ENCODE measurements around the gene GPAM. TPM values are rescaled to one million over a fixed set of nuclear protein-coding genes. Genes with fewer than 3 reads are reported as not detected.

Gene GPAM
- polyA plus RNA-seq, 1 of the 3 experiments (the other 2 are of a cell fraction), result 2.1 TPM

GRCh38 chr10:112218960-112219359, 35.4 kb upstream of the GPAM start:
- DNase-seq, result no peak
- POLR2A ChIA-PET, result no interaction called here
- WGBS (ENCODE audit: low lambda C conversion rate), result 15% methylated on average over 2 of the region's 2 CpGs
- no peaks in the 10 kb centered on the region for H3K27me3 ChIP-seq (ENCODE audit: insufficient read depth)
- H3K27ac ChIP-seq (ENCODE audit: low read depth in 2 of 2, low read length in 1 of 2), result no peak overlapping the region
- H3F3A ChIP-seq (replicated peaks; ENCODE audit: insufficient read depth), result no peaks in the 10 kb centered on the region
- H3K4me2 ChIP-seq, result no peak overlapping the region
- no peak overlapping the region for H2AFZ ChIP-seq (ENCODE audit: low read depth)
- no peaks in the 10 kb centered on the region for H3K36me3 ChIP-seq (replicated peaks in 1 of 2; ENCODE audit: control insufficient read depth in 1 of 2, insufficient read depth in 2 of 2, low read length in 1 of 2)
- no peak overlapping the region for H3K4me3 ChIP-seq (ENCODE audit: low read depth in 2 of 2, low read length in 1 of 2)
- no peaks in the 10 kb centered on the region for H3K9me3 ChIP-seq
- H3K79me2 ChIP-seq (ENCODE audit: insufficient read depth), result no peaks in the 10 kb centered on the region
- peaks cover 0 to 20% of the 10 kb centered on the region in 2 experiments; a peak in 2 of 4 replicates for H3K4me1 ChIP-seq (ENCODE audit: control insufficient read depth in 1 of 2, insufficient read depth in 2 of 2, low read depth in 1 of 2, low read length in 1 of 2)
- H4K20me1 ChIP-seq (ENCODE audit: insufficient read depth), result no peaks in the 10 kb centered on the region
- H3K9me2 ChIP-seq, result no peaks in the 10 kb centered on the region
- CTCF ChIA-PET, result no interaction called here
- no peak overlapping the region for H3K9ac ChIP-seq
- TF ChIP-seq RAD21 (IDR thresholded peaks at IDR 0.05; ENCODE audit: low read length), result no peak
- TF ChIP-seq MXI1 (IDR thresholded peaks at IDR 0.05; ENCODE audit: low read depth, low read length), result no peak
- no peak for TF ChIP-seq MEF2A (IDR thresholded peaks at IDR 0.05; ENCODE audit: borderline replicate concordance, low read depth)
- no peak for TF ChIP-seq EZH2phosphoT487 (IDR thresholded peaks at IDR 0.05; ENCODE audit: borderline replicate concordance, low read depth)
- no peak for TF ChIP-seq FOXJ3 (CRISPR knock-in tag; IDR thresholded peaks at IDR 0.05)
- TF ChIP-seq SIN3A (IDR thresholded peaks at IDR 0.05; ENCODE audit: borderline replicate concordance, low read depth, low read length), result no peak
- no peak for TF ChIP-seq RCOR1 (IDR thresholded peaks at IDR 0.05; ENCODE audit: low read length)
- TF ChIP-seq JUND (IDR thresholded peaks at IDR 0.05), result no peak
- no peak for TF ChIP-seq USF1 (IDR thresholded peaks at IDR 0.05; ENCODE audit: borderline replicate concordance, low read depth)
- no peak for TF ChIP-seq RXRA (IDR thresholded peaks at IDR 0.05; ENCODE audit: borderline replicate concordance, low read depth)
- no peak for TF ChIP-seq FOXM1 (IDR thresholded peaks at IDR 0.05; ENCODE audit: low read depth)
- no peak for TF ChIP-seq NFIC (IDR thresholded peaks at IDR 0.05; ENCODE audit: borderline replicate concordance)
- no peak for TF ChIP-seq YY1 (IDR thresholded peaks at IDR 0.05; ENCODE audit: low read depth)
- TF ChIP-seq IRF3 (IDR thresholded peaks at IDR 0.05; ENCODE audit: low read depth, low read length), result no peak
- TF ChIP-seq REST (IDR thresholded peaks at IDR 0.05; ENCODE audit: low read depth, low read length), result no peak
- TF ChIP-seq TAF1 (IDR thresholded peaks at IDR 0.05; ENCODE audit: borderline replicate concordance, low read depth, low read length), result no peak

Measured in SK-N-SH (cell line).